H9 (cell line): Measurements from ENCODE around the gene TMEM129. TPM values are rescaled to one million over a fixed set of nuclear protein-coding genes. Genes with fewer than 3 reads are reported as not detected.
A peak's percentile ranks its signal among the peaks of the same experiment; 100 is the strongest.

Source experiments
- DNase-seq: peaks from one replicate; pipeline ENCODE4 v3.0.0-alpha.2; 2017
- H2AFZ ChIP-seq: one replicate; pipeline ENCODE4 v1.6.1; 2013; ENCODE audit warnings: mild to moderate bottlenecking, low read length, control low read depth, moderate library complexity
- H2AK5ac ChIP-seq: 2 replicates; pipeline ENCODE4 v1.6.1; 2013; ENCODE audit warnings: low read length, control low read depth, mixed read lengths; ENCODE audit not compliant: insufficient read length
- H2BK120ac ChIP-seq: one replicate; pipeline ENCODE4 v1.6.1; 2013; ENCODE audit warnings: low read depth, mild to moderate bottlenecking, low read length, control low read depth, inconsistent platforms; ENCODE audit not compliant: poor library complexity, severe bottlenecking
- H2BK12ac ChIP-seq: 2 replicates; pipeline ENCODE4 v1.6.1; 2013; ENCODE audit warnings: low read length, control low read depth, mixed read lengths, low read depth; ENCODE audit not compliant: insufficient read length
- H2BK15ac ChIP-seq: 2 replicates; pipeline ENCODE4 v1.6.1; 2013; ENCODE audit warnings: low read depth, low read length, control low read depth
- H2BK20ac ChIP-seq: one replicate; pipeline ENCODE4 v1.6.1; 2013; ENCODE audit warnings: low read depth, mild to moderate bottlenecking, low read length, control low read depth, inconsistent platforms; ENCODE audit not compliant: poor library complexity, severe bottlenecking
- H2BK5ac ChIP-seq: 2 replicates; pipeline ENCODE4 v1.6.1; 2013; ENCODE audit warnings: low read length, control low read depth, mixed read lengths; ENCODE audit not compliant: insufficient read length
- H3K14ac ChIP-seq: 2 replicates; pipeline ENCODE4 v1.6.1; 2013; ENCODE audit warnings: low read length, control low read depth; ENCODE audit not compliant: insufficient read depth
- H3K18ac ChIP-seq: 2 replicates; pipeline ENCODE4 v1.6.1; 2013; ENCODE audit warnings: low read depth, mild to moderate bottlenecking, mixed read lengths, low read length, control low read depth; ENCODE audit not compliant: insufficient read length
- H3K23ac ChIP-seq: 2 replicates; pipeline ENCODE4 v1.6.1; 2013; ENCODE audit warnings: low read length, control low read depth, mixed read lengths, low read depth; ENCODE audit not compliant: insufficient read length
- H3K23me2 ChIP-seq: 2 replicates; pipeline ENCODE4 v1.6.1; 2013; ENCODE audit warnings: low read depth, mild to moderate bottlenecking, mixed read lengths, low read length, control low read depth; ENCODE audit not compliant: insufficient read length, poor library complexity, severe bottlenecking
- H3K27ac ChIP-seq: 2 replicates; pipeline ENCODE4 v1.5.1; 2013; ENCODE audit warnings: low read length, control low read depth, mixed read lengths, low read depth; ENCODE audit not compliant: insufficient read length
- H3K27me3 ChIP-seq: 2 replicates; pipeline ENCODE4 v1.6.1; 2013; ENCODE audit warnings: low read length, control low read depth, inconsistent platforms; ENCODE audit not compliant: insufficient read depth
- H3K4ac ChIP-seq: 2 replicates; pipeline ENCODE4 v1.6.1; 2013; ENCODE audit warnings: low read depth, mild to moderate bottlenecking, control low read depth, inconsistent platforms, low read length, moderate library complexity
- H3K4me1 ChIP-seq: 2 replicates; pipeline ENCODE4 v1.6.1; 2013; ENCODE audit warnings: low read length, control low read depth, inconsistent platforms; ENCODE audit not compliant: insufficient read depth
- H3K4me2 ChIP-seq: 2 replicates; pipeline ENCODE4 v1.6.1; 2013; ENCODE audit warnings: low read length, control low read depth, mixed read lengths; ENCODE audit not compliant: insufficient read length, insufficient read depth
- H3K56ac ChIP-seq: 2 replicates; pipeline ENCODE4 v1.6.1; 2013; ENCODE audit warnings: low read depth, mild to moderate bottlenecking, mixed read lengths, low read length, control low read depth; ENCODE audit not compliant: insufficient read length
- H3K79me1 ChIP-seq: 2 replicates; pipeline ENCODE4 v1.6.1; 2013; ENCODE audit warnings: low read depth, mild to moderate bottlenecking, moderate library complexity, low read length, control low read depth, inconsistent platforms; ENCODE audit not compliant: insufficient read depth, poor library complexity, severe bottlenecking
- H3K79me2 ChIP-seq: 2 replicates; pipeline ENCODE4 v1.6.1; 2013; ENCODE audit warnings: low read length, control low read depth, inconsistent platforms; ENCODE audit not compliant: insufficient read depth
- H3K9ac ChIP-seq: 2 replicates; pipeline ENCODE4 v1.6.1; 2013; ENCODE audit warnings: low read length, control low read depth, mixed read lengths; ENCODE audit not compliant: insufficient read length; ENCODE audit errors: extremely low read depth
- H3K9me3 ChIP-seq: one replicate; pipeline ENCODE4 v1.6.1; 2013; ENCODE audit warnings: low read depth, low read length, inconsistent platforms; ENCODE audit not compliant: control insufficient read depth
- H3T11ph ChIP-seq: one replicate; pipeline ENCODE4 v1.6.1; 2013; ENCODE audit warnings: mild to moderate bottlenecking, low read length, control low read depth, inconsistent platforms
- H4K20me1 ChIP-seq: one replicate; pipeline ENCODE4 v1.6.1; 2013; ENCODE audit not compliant: control insufficient read depth, insufficient read length, insufficient read depth
- H4K5ac ChIP-seq: 2 replicates; pipeline ENCODE4 v1.6.1; 2013; ENCODE audit warnings: low read depth, mild to moderate bottlenecking, mixed read lengths, low read length, control low read depth; ENCODE audit not compliant: insufficient read length
- H4K8ac ChIP-seq: replicated peaks from 2 replicates; pipeline ENCODE4 v1.6.1; 2013; ENCODE audit warnings: low read length, control low read depth, mixed read lengths, low read depth; ENCODE audit not compliant: insufficient read length
- H4K91ac ChIP-seq: 2 replicates; pipeline ENCODE4 v1.6.1; 2013; ENCODE audit warnings: low read depth, mild to moderate bottlenecking, moderate library complexity, mixed read lengths, low read length, control low read depth; ENCODE audit not compliant: insufficient read length
- H3K27ac Mint-ChIP-seq, 3 experiments: 2 replicates in 2 of 3; 3 replicates in 1 of 3; pipeline ENCODE4 v1.8.0; 2020 to 2021; ENCODE audit warnings: mixed read lengths in 3 of 3, mild to moderate bottlenecking in 1 of 3, moderate library complexity in 1 of 3
- H3K27me3 Mint-ChIP-seq: 2 replicates; pipeline ENCODE4 v1.8.0; 2021; ENCODE audit warnings: low read depth, mild to moderate bottlenecking, moderate library complexity, mixed read lengths
- H3K36me3 Mint-ChIP-seq, 3 experiments: 2 replicates in 2 of 3; 3 replicates in 1 of 3; pipeline ENCODE4 v1.8.0; 2020 to 2021; ENCODE audit warnings: low read depth in 3 of 3, mixed read lengths in 3 of 3; ENCODE audit not compliant: insufficient read depth in 1 of 3
- H3K4me1 Mint-ChIP-seq, 2 experiments: 2 replicates each; pipeline ENCODE4 v1.8.0; 2020; ENCODE audit warnings: mixed read lengths in 2 of 2
- H3K4me3 Mint-ChIP-seq, 2 experiments: 2 replicates in 1 of 2; 3 replicates in 1 of 2; pipeline ENCODE4 v1.8.0; 2020 to 2021; ENCODE audit warnings: mild to moderate bottlenecking in 2 of 2, mixed read lengths in 2 of 2, moderate library complexity in 1 of 2
- H3K9me3 Mint-ChIP-seq, 2 experiments: 2 replicates in 1 of 2; 3 replicates in 1 of 2; pipeline ENCODE4 v1.8.0; 2020; ENCODE audit warnings: mild to moderate bottlenecking in 2 of 2, mixed read lengths in 2 of 2, moderate library complexity in 1 of 2
- CTCF ChIP-seq: fragments of 200-600 bp; sonication (generic); conservative IDR thresholded peaks from 3 replicates; pipeline ENCODE4 v1.8.0; 2021; ENCODE audit warnings: antibody characterized with exemption, mild to moderate bottlenecking
- WGBS: extraction: QIAGEN DNeasy Blood & Tissue Kit; methylation state at CpG from one replicate; pipeline ENCODE4 v1.1.7; 2013; ENCODE audit warnings: missing lambda C conversion rate, low lambda C conversion rate, mixed read lengths; ENCODE audit not compliant: insufficient read length; ENCODE audit errors: extremely low coverage; 5-methylcytosine and 5-hydroxymethylcytosine counted together
- total RNA-seq: library from RNA; stranded (reverse); gene quantifications from 2 replicates; pipeline ENCODE4 v1.2.1, GENCODE V29; 2021

TMEM129 gene
- total RNA-seq, 1 experiment from 2014 or later, result 27.3 TPM

- Histone ChIP-seq H3K18ac (no peak within 1 kb of the TSS), H4K91ac (no peak within 1 kb of the TSS), H3K4ac (no peak within 1 kb of the TSS), H3K9ac (no peak within 1 kb of the TSS), H3K4me2 (peak within 1 kb of the TSS; percentile 40), H3K23ac (no peak within 1 kb of the TSS), H4K5ac (no peak within 1 kb of the TSS), H2AFZ (no peak within 1 kb of the TSS), H4K8ac (no peak within 1 kb of the TSS), H3K27me3 (peaks cover 7% of the 10 kb centered on the region; the same call in 1 of the 2 replicates), H3K79me2 (no peaks in the 10 kb centered on the region), H3K56ac (no peak within 1 kb of the TSS), H2BK5ac (no peak within 1 kb of the TSS), H2BK20ac (no peak within 1 kb of the TSS), H3K14ac (peak within 1 kb of the TSS; percentile 45; the same call in 1 of the 2 replicates), H2BK120ac (no peak within 1 kb of the TSS), H3K79me1 (no peaks in the 10 kb centered on the region), H3K4me1 (no peaks in the 10 kb centered on the region), H3K23me2 (peaks cover 2% of the 10 kb centered on the region), H3T11ph (no peak within 1 kb of the TSS), H2BK15ac (no peak within 1 kb of the TSS), H3K9me3 (no peaks in the 10 kb centered on the region), H3K27ac (no peak within 1 kb of the TSS), H2AK5ac (no peak within 1 kb of the TSS), H4K20me1 (no peaks in the 10 kb centered on the region), H2BK12ac (no peak within 1 kb of the TSS)
- peak; percentile 93 for DNase-seq
- H3K4me1 Mint-ChIP-seq, result peaks cover 16% of the 10 kb centered on the region in 2 experiments
- WGBS, result no CpG with 5 or more reads among the region's 118 CpGs
- peaks cover 2% of the 10 kb centered on the region in 2 experiments; a peak in 1 of 5 replicates for H3K9me3 Mint-ChIP-seq
- TF ChIP-seq CTCF, result no peak
- peaks cover 29% of the 10 kb centered on the region for H3K27me3 Mint-ChIP-seq
- H3K36me3 Mint-ChIP-seq, result no peaks in the 10 kb centered on the region
- peak within 1 kb of the TSS; percentile 64 to 86 for H3K4me3 Mint-ChIP-seq
- H3K27ac Mint-ChIP-seq, result peak within 1 kb of the TSS in 1 of 3 experiments; percentile 70; a peak in 1 of 7 replicates
These were observed 37.2 kb downstream of the TMEM129 start, which contains the start of gene FAM53A for GRCh38 chr4:1683736-1684505. TSS of gene FAM53A (minus strand) at chr4:1684313. CDS start at chr4:1668741, 15,572 bp downstream.
